ENCODE results near the gene ITIH6. TPM values are rescaled to one million over a fixed set of nuclear protein-coding genes. Genes with fewer than 3 reads are reported as not detected.
"Not testable (repeated sequence)": the region's sequence is repeated elsewhere in the genome, so short reads cannot be mapped to it uniquely, and the experiment has no call there.

ITIH6 gene
- total and polyA plus RNA-seq, 4 experiments from 2014 or later, result not detected

GRCh38 chrX:54785901-54786300, 12.2 kb downstream of the ITIH6 start:
- no peaks in the 10 kb centered on the region for H3K27me3 ChIP-seq (ENCODE audit: insufficient read depth, low read length)
- no peaks in the 10 kb centered on the region for H3K9me3 ChIP-seq (ENCODE audit: control insufficient read depth in 1 of 2, low read length in 2 of 2)
- CTCF ChIA-PET (ENCODE audit: partially characterized antibody), result interaction anchor here (1.5 to 1.8 kb wide), 2 partner anchors 146 to 538 kb away, joined by 4 to 9 read pairs; no protein-coding TSS in a partner anchor
- H3K27me3 Mint-ChIP-seq, result peaks cover 0 to 1% of the 10 kb centered on the region in 2 donors
- intact Hi-C loops (cut with micrococcal nuclease), result loop anchor here (2.0 to 5.0 kb wide), 2 partner anchors 363 to 539 kb away; no protein-coding TSS in a partner anchor
- H3K27ac ChIP-seq (ENCODE audit: low read depth, low read length), result no peak overlapping the region
- no peaks in the 10 kb centered on the region for H3K4me1 Mint-ChIP-seq
- H3K9me3 Mint-ChIP-seq, result no peaks in the 10 kb centered on the region
- no peaks in the 10 kb centered on the region for H3K36me3 ChIP-seq (ENCODE audit: insufficient read depth, low read length)
- H3K27ac Mint-ChIP-seq, result no peak overlapping the region
- no peaks in the 10 kb centered on the region for H3K4me1 ChIP-seq (ENCODE audit: insufficient read depth, low read length)
- no peak overlapping the region for H3K4me3 ChIP-seq (ENCODE audit: low read length in 2 of 2)
- DNase-seq, result no peak
- POLR2A ChIA-PET (ENCODE audit: partially characterized antibody), result interaction anchor here (2.9 kb wide), 1 partner anchor 146 kb away, joined by 13 read pairs; no protein-coding TSS in a partner anchor
- H3K4me3 Mint-ChIP-seq, result no peak overlapping the region
- no peaks in the 10 kb centered on the region for H3K36me3 Mint-ChIP-seq

- Histone ChIP-seq H3K27ac (ENCODE audit: low read depth, low read length) (no peak overlapping the region), H3K9me3 (ENCODE audit: control insufficient read depth in 1 of 2, low read length in 2 of 2) (no peaks in the 10 kb centered on the region), H3K4me1 (ENCODE audit: insufficient read depth, low read length) (peaks cover 8% of the 10 kb centered on the region), H3K4me3 (ENCODE audit: low read length in 2 of 2) (no peak overlapping the region), H3K36me3 (ENCODE audit: insufficient read depth, low read length) (no peaks in the 10 kb centered on the region), H3K27me3 (ENCODE audit: insufficient read depth, low read length) (no peaks in the 10 kb centered on the region)
- Mint-ChIP-seq H3K4me3 (no peak overlapping the region), H3K36me3 (no peaks in the 10 kb centered on the region), H3K27me3 (no peaks in the 10 kb centered on the region), H3K9me3 (peaks cover 0 to 1% (median 0%) of the 10 kb centered on the region in 8 donors), H3K27ac (peak overlapping the region in 3 of 7 donors; percentile 9 to 82 (median 32)), H3K4me1 (peaks cover 2 to 11% (median 7%) of the 10 kb centered on the region in 4 donors)
- ChIA-PET CTCF (ENCODE audit: partially characterized antibody) (interaction anchor here (0.7 kb wide), 1 partner anchor 36 kb away, joined by 4 read pairs; no protein-coding TSS in a partner anchor), POLR2A (ENCODE audit: partially characterized antibody) (no interaction called here)
- DNase-seq, result no peak
- intact Hi-C loops (cut with micrococcal nuclease), result no loop called here
Measured at GRCh38 chrX:54776987-54777672, 20.9 kb downstream of the ITIH6 start.

DNA sequence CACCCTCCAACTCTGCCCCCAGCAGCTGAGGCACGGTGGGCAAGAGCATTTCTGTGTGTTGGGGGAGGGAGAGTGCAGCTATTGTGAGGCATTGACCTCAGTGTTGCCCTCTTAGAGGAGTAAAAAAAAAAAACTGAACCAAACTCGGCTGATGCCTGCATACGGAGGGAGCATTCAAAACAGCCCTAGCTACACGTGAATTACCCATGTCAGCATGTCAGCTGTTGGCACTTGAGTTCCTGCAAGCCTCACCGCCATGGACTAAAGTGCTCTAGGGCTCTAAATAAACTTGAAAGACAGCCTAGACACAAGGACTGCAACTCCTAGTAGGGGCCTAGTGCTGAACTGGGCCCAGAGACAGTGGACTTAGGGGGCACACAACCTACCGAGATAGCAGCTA, 22.0 kb downstream of the ITIH6 start:
- H3K4me3 Mint-ChIP-seq, result no peak overlapping the region
- no peaks in the 10 kb centered on the region for H3K36me3 ChIP-seq (ENCODE audit: insufficient read depth, low read length)
- H3K9me3 ChIP-seq (ENCODE audit: control insufficient read depth in 1 of 2, low read length in 2 of 2), result no peaks in the 10 kb centered on the region
- H3K9me3 Mint-ChIP-seq, result peaks cover 0 to 4% (median 0%) of the 10 kb centered on the region in 8 donors
- no peaks in the 10 kb centered on the region for H3K27me3 ChIP-seq (ENCODE audit: insufficient read depth, low read length)
- peaks cover 2 to 11% (median 7%) of the 10 kb centered on the region in 4 donors for H3K4me1 Mint-ChIP-seq
- DNase-seq, result no peak
- no peak overlapping the region for H3K27ac ChIP-seq (ENCODE audit: low read depth, low read length)
- H3K36me3 Mint-ChIP-seq, result no peaks in the 10 kb centered on the region
- H3K4me1 ChIP-seq (ENCODE audit: insufficient read depth, low read length), result peaks cover 8% of the 10 kb centered on the region
- intact Hi-C loops (cut with micrococcal nuclease), result no loop called here
- H3K27me3 Mint-ChIP-seq, result no peaks in the 10 kb centered on the region
- peak overlapping the region in 1 of 7 donors; percentile 36 for H3K27ac Mint-ChIP-seq
- POLR2A ChIA-PET (ENCODE audit: partially characterized antibody), result no interaction called here
- CTCF ChIA-PET (ENCODE audit: partially characterized antibody), result no interaction called here
- no peak overlapping the region for H3K4me3 ChIP-seq (ENCODE audit: low read length in 2 of 2)

DNA sequence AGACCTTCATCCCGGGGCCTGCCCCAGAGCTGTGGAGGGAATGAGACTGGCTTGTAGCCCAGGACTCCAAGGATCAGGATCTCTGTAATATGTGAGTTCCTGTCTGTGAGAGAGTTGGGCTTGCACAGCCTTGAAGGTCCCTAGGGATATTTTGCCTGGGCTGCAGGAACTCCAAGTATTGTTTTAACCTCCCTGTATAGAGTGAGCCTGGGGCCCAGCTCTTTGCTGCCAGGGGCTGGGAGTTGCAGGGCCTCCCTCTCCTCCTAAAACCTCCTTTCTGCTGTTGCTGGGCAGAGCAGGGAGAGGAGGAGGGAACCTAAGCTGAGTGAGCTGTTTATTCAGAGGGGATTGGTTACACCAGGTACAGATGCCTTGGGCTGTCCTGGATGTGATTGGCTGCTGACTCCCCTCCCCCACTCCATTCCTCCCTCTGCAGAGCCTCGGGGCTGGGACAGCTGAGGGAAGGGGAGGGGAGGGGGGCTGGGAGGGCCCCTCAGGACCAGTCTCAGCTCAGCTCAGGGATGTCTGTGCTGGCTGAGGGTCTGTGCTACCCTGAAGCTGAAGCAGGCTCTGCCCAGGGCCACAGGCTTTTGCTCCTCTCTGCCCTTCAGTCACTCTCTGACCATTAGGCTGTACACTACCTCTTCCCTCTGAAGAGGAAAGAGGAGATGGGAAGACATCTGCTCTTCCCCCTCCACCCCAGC, 23.5 kb downstream of the ITIH6 start:
- CTCF ChIA-PET (ENCODE audit: partially characterized antibody); H3K36me3 Mint-ChIP-seq; H3K36me3 ChIP-seq (ENCODE audit: insufficient read depth, low read length); intact Hi-C loops (cut with micrococcal nuclease); H3K4me3 ChIP-seq (ENCODE audit: low read length in 2 of 2); DNase-seq; H3K27me3 Mint-ChIP-seq; H3K27ac ChIP-seq (ENCODE audit: low read depth, low read length); H3K9me3 Mint-ChIP-seq; H3K27ac Mint-ChIP-seq; H3K4me1 ChIP-seq (ENCODE audit: insufficient read depth, low read length); H3K9me3 ChIP-seq (ENCODE audit: control insufficient read depth in 1 of 2, low read length in 2 of 2); POLR2A ChIA-PET (ENCODE audit: partially characterized antibody); H3K27me3 ChIP-seq (ENCODE audit: insufficient read depth, low read length); H3K4me3 Mint-ChIP-seq: not testable (repeated sequence)
- peaks cover 2 to 11% (median 7%) of the 10 kb centered on the region in 4 donors for H3K4me1 Mint-ChIP-seq

- no peak overlapping the region for H3K27ac ChIP-seq (ENCODE audit: low read depth, low read length)
- no peaks in the 10 kb centered on the region for H3K27me3 ChIP-seq (ENCODE audit: insufficient read depth, low read length)
- Mint-ChIP-seq H3K27me3 (peaks cover 0 to 4% of the 10 kb centered on the region in 2 donors), H3K4me1 (no peaks in the 10 kb centered on the region), H3K9me3 (peaks cover 0 to 13% (median 3%) of the 10 kb centered on the region in 8 donors), H3K4me3 (no peak overlapping the region), H3K27ac (no peak overlapping the region), H3K36me3 (no peaks in the 10 kb centered on the region)
- no peaks in the 10 kb centered on the region for H3K9me3 ChIP-seq (ENCODE audit: control insufficient read depth in 1 of 2, low read length in 2 of 2)
- no peaks in the 10 kb centered on the region for H3K4me1 ChIP-seq (ENCODE audit: insufficient read depth, low read length)
- intact Hi-C loops (cut with micrococcal nuclease), result no loop called here
- ChIA-PET CTCF (ENCODE audit: partially characterized antibody) (no interaction called here), POLR2A (ENCODE audit: partially characterized antibody) (no interaction called here)
- H3K36me3 ChIP-seq (ENCODE audit: insufficient read depth, low read length), result no peaks in the 10 kb centered on the region
- H3K4me3 ChIP-seq (ENCODE audit: low read length in 2 of 2), result no peak overlapping the region
- no peak for DNase-seq
Measured at GRCh38 chrX:54758114-54759055, 39.7 kb downstream of the ITIH6 start.

DNA sequence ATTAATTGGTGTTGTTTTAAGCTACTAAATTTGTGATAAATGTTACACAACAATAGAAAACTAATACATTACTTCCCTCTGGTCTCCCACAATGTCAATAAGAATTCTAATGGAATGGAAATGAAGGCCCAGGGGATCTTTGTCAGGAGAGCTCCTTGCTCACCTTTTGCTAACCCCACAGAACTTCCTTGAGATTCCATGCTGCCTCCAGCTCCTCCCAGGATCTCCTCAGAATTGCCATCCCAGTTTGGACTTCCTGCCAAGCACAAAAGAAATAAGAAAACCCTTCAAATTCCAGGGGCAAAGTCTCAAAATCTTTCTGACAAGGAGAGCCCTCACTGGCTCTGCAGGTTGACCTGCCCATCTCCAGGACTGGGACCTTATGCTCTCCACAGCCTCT, 43.2 kb downstream of the ITIH6 start:
- Histone ChIP-seq H3K36me3 (ENCODE audit: insufficient read depth, low read length) (no peaks in the 10 kb centered on the region), H3K4me3 (ENCODE audit: low read length in 2 of 2) (no peak overlapping the region), H3K9me3 (ENCODE audit: control insufficient read depth in 1 of 2, low read length in 2 of 2) (no peaks in the 10 kb centered on the region), H3K27ac (ENCODE audit: low read depth, low read length) (no peak overlapping the region), H3K4me1 (ENCODE audit: insufficient read depth, low read length) (no peaks in the 10 kb centered on the region), H3K27me3 (ENCODE audit: insufficient read depth, low read length) (no peaks in the 10 kb centered on the region)
- peaks cover 4 to 5% of the 10 kb centered on the region in 2 donors for H3K27me3 Mint-ChIP-seq
- DNase-seq, result no peak
- H3K4me3 Mint-ChIP-seq, result no peak overlapping the region
- no peaks in the 10 kb centered on the region for H3K36me3 Mint-ChIP-seq
- H3K27ac Mint-ChIP-seq, result no peak overlapping the region
- H3K4me1 Mint-ChIP-seq, result no peaks in the 10 kb centered on the region
- intact Hi-C loops (cut with micrococcal nuclease), result no loop called here
- CTCF ChIA-PET (ENCODE audit: partially characterized antibody), result no interaction called here
- POLR2A ChIA-PET (ENCODE audit: partially characterized antibody), result no interaction called here
- no peaks in the 10 kb centered on the region for H3K9me3 Mint-ChIP-seq

- Mint-ChIP-seq H3K27me3 (peaks cover 1 to 9% of the 10 kb centered on the region in 2 donors), H3K36me3 (no peaks in the 10 kb centered on the region), H3K9me3 (no peaks in the 10 kb centered on the region), H3K4me3 (no peak overlapping the region), H3K4me1 (no peaks in the 10 kb centered on the region), H3K27ac (no peak overlapping the region)
- no peaks in the 10 kb centered on the region for H3K27me3 ChIP-seq (ENCODE audit: insufficient read depth, low read length)
- H3K4me1 ChIP-seq (ENCODE audit: insufficient read depth, low read length), result no peaks in the 10 kb centered on the region
- H3K27ac ChIP-seq (ENCODE audit: low read depth, low read length), result no peak overlapping the region
- H3K9me3 ChIP-seq (ENCODE audit: control insufficient read depth in 1 of 2, low read length in 2 of 2), result no peaks in the 10 kb centered on the region
- ChIA-PET POLR2A (ENCODE audit: partially characterized antibody) (no interaction called here), CTCF (ENCODE audit: partially characterized antibody) (no interaction called here)
- intact Hi-C loops (cut with micrococcal nuclease), result no loop called here
- DNase-seq, result no peak
- no peak overlapping the region for H3K4me3 ChIP-seq (ENCODE audit: low read length in 2 of 2)
- H3K36me3 ChIP-seq (ENCODE audit: insufficient read depth, low read length), result no peaks in the 10 kb centered on the region
Measured at GRCh38 chrX:54748626-54749025, 49.4 kb downstream of the ITIH6 start.
